Testis (tissue), 2 donors: ENCODE data around the gene MGAT3.

Source experiments
- CTCF ChIP-seq, 3 experiments: fragments of 450-650 bp in 2 of 3; fragments of 200-600 bp in 1 of 3; sonication (generic) in 1 of 3; IDR thresholded peaks; one replicate each; pipeline ENCODE4 v1.5.1; 2016 to 2019; ENCODE audit warnings: antibody characterized with exemption in 3 of 3, mild to moderate bottlenecking in 2 of 3, moderate library complexity in 1 of 3
- POLR2A ChIP-seq: fragments of 450-650 bp; IDR thresholded peaks from one replicate; pipeline ENCODE4 v1.6.1; 2017; ENCODE audit warnings: antibody characterized with exemption, mild to moderate bottlenecking, moderate library complexity

GRCh38 chr22:39496131-39496838 lies 39.5 kb downstream of the MGAT3 start:
- TF ChIP-seq CTCF (IDR thresholded peaks at IDR 0.05), result peak; percentile 56 to 74 (median 72)
- no peak for TF ChIP-seq POLR2A
